GM21825 (cell line): Measurements from ENCODE around the gene GHRL.

ENCODE experiments used
- ATAC-seq: cut with Tn5 transposase; IDR thresholded peaks from one replicate; pipeline ENCODE4 v1.9.1; 2021; ENCODE audit warnings: mild to moderate bottlenecking, moderate library complexity; ENCODE audit not compliant: unreplicated experiment

Gene GHRL

DNA sequence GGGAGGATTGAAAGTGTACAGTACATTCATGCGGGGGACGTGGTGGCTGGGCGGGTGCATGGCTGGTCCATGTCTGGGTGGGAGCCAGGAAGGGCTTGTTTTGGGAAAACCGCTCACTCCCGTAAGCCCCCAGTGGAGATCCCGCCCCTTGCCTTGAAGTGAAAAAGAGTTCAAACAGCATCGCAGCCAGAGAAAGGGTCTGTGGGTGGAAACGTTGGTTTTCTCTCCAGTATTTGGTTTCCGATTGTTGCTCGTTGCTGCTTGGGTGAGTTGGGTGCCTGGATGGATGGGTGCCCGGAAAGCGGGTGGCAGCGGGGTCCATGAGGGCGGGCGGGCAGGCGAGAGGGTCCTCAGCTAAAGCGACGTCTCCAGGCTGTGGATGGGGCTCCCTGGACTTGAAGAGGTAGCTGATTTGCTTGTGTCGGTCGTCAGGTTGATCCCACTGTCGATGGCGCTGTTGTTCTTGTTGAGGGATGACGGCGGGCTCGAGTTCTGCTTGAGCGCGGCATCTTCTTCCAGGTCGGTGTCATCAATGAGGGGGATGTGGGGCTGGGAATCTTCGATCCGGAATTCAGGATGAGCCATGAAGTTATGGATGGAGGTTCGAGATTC lies 35.8 kb upstream of the GHRL start:
- ATAC-seq = no peak

DNA sequence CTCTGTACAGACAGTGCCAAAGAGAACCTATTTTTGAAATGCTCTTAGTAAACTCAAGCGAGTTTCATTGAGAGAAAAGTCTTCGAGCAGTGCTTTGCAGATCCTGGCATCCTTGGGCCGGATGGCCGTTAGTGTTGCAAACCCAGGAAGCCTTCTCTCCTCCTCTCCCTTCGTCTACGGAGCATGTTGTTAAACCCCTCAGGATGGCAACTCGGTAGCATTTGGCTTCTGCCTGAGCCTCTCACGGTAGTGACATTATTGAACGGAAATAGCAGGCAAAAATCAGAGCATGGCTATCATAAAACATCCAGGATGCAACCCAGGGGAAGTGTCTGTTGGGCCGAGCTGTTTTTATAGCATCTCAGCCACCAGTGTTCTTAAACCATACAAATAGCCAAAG lies 34.8 kb upstream of the GHRL start:
- no peak for ATAC-seq

DNA sequence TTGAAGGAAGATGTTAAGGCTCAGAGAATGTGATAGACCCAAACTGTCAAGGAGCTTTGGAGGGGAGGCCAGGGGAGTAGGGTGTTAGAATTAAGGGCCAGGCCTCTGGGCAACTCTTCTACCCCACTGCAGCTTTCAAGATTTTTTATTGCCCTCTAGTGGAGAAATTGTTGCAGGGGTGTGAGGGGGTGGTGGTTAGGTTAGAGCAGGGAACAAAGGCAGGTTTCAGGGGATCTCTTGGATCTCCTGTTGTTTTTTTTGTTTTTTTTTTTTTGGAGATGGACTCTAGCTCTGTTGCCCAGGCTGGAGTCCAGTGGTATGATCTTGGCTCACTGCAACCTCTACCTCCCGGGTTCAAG lies 29.6 kb upstream of the GHRL start:
- no peak for ATAC-seq

DNA sequence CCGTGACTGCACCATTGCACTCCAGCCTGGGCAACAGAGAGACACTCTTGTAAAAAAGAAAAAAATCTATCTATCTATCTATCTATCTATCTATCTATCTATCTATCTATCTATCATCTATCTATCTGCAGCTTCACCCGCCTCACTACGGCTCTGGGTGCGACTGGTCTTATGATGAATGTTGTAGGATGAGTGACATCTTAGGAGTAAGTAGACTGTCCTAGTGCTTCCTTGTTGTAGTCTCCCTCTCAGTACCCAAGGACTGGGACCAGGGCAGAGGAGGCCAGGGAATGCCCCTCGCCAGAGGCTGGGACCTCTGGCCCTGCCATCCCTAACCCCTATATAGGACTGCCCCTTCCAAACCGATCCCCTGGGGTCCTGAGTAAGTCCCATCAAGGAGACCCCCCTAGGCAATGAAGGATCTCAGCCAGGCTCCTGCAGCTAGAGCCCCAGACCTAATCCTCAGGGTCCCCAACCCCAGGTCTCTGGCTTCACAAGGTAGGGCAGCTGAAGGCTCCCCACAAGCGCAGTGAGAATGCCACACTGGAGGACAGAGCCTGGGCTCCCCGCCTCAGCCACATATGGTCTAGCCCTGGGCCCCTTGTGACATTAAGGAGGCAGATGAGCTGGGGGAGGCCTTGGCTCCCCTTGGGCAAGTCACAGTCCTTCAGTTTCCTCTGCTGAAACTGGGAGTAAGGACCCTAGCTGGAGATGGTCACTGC lies 29.0 kb upstream of the GHRL start:
- no peak for ATAC-seq

DNA sequence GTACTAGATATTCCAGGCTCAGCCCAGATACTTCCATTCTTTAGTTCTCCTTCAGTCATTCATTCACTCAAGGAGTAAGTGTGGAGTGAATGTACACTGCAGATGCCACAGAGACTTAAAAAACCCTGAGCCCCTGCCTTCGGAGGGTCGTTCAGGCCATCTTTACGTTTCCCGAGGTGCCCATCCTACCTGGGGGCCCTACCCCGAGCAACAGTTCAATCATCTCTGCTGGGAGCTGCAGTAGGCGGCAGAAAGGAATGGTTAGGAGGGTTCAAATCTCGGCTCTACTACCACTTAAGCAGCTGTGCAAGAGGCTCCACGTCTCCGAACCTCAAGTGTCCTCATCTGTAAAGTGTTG lies 27.6 kb upstream of the GHRL start:
- ATAC-seq = no peak

DNA sequence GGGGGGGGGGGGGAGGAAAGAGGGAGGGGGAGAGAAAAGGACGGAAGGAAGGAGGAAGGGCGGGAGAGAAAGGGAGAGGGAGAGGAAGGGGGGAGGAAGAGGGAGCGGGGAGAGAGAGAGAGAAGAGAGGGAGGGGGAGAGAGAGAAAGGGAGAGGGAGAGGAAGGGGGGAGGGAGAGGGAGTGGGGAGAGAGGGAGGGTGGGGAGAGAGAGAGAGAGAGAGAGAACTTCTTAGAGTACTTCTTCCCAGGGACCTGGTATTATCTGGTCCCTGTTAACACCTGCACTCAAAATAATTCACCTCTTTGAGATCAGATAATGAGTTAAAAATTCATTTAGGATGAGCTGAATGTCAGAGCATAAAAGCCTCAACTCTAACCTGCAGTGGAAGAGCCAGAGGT lies 27.1 kb upstream of the GHRL start:
- no peak for ATAC-seq

DNA sequence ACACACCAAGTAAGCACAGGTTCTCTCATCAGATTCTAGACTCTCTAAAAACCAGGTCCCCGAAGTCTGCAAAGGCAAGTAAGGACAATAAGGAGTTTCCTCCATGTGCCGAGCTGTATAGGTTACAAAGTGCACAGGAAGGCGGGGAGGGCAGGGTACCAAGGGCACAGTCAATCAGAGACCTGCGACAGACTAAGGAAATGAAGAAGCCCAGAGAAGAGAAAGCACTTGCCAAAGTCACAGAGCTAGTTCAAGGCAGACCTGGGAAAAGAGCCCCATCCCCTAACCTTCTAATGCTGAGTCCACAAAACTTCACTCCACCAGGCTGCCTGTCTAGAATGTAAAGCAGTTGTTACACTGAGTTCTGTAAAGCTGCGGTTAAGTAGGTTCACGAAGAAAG lies 26.5 kb upstream of the GHRL start:
- ATAC-seq = no peak

DNA sequence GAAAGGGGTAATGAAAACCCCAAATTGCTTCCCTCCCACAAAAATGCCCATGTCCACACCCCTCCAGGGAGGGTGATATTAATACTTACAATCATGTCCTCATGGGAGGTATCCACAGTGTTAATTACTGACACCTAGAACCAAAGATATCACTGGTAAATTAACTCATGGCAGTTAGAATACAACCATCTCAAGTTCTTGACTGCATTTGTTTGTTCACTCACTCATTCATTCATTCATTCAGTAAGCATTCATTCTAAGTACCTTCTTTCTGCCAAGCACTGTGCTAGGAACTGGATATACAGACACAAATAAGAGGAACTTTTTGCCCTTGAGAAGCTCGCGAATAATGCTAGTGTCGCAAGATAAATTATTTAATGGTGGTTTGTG lies 25.2 kb upstream of the GHRL start:
- no peak for ATAC-seq

DNA sequence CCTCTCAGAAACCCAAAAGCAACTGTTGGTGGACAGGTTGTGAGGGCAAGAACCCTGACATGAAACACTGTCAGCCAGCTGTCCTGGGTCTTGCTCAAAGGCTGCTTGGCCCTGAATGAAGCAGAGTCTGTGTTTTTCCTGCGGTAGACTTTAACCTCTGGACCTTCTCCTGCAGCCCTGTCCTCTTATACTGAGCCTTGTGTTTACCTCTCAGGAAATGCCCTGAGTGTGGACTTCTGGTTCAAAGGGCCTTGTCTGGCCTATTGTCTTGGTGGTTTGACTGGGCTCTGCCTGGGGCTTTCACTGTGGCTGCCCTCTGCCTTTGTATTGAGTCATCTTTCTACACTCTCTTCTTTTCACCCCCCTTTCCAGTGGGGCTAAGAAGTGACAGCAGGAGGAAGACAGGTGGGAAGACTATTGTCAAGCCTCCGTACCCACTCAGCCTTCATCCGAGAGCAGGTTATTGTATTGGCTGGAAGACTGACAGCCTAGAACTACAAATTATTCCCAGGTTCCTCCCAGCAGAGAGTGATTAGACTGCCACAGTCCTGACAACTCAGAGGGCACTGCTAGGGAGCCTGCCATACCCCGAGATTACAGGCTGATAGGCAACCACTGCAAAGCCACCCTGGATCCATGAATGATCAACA lies 24.7 kb upstream of the GHRL start:
- ATAC-seq = no peak

DNA sequence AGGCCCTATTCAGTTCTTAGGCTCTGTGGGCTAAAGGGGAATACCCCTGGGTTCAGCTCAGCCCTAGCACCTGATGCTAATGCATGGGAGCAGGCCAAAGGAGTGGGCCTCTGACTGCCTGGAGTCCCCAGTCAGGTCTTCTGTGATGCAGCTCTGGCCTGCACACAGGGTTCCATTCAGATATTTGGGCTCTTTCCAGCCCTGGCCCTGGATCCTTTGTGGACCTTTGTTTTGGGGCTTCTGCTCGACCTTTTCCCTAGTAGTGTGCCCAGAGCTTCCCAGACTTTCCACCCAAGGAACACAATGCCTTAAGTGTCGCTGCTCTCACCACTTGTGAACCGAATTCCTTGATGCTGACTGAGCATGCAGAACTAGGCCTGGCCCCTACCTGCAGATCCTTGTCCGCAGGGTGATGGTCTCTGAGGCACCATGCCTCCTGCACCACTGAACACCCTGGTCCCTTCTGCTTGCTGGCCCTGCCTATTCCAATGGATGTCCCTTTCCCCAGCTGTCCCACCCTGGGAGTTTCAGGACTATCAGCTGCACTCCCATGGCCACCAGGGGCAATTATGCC lies 23.1 kb upstream of the GHRL start:
- no peak for ATAC-seq

DNA sequence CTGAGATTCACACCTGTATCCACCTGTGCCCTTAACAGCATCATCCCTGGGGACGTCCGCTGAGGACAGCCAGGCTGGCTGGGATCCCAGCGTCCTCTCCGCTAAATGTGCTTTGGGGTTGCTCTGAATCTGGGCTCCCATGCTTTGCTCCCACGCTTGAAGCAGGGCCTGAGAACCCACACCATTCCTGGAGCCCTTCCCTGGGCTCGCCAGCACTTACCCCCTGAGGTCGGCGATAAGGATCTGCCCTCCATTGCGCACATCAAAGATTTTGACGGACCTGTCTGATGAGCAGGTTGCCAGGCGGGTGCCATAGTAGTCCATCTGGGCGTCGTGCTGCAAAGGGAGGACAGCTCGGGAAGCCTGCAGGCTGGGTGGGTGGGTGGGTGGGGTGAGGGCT lies 22.4 kb upstream of the GHRL start:
- ATAC-seq = no peak

DNA sequence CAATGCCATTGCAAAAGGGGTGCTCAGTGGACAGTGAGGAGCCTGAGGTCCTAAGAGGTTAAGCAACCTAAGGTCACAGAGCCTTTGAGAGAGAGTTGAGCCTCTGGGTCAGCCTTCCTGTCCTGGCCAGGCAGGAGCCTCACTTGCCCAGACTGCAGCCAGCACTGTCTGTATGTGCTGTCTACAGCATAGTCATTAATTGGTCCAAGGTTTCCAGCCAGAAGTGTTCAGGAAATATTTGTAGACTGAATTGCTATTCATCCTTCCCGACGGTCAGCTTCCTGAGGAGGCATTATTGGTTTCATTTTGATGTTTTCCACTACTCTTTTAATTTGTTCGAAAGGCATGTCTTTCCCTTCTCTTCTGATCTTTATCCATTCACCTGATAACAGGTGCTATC lies 20.1 kb upstream of the GHRL start:
- no peak for ATAC-seq

DNA sequence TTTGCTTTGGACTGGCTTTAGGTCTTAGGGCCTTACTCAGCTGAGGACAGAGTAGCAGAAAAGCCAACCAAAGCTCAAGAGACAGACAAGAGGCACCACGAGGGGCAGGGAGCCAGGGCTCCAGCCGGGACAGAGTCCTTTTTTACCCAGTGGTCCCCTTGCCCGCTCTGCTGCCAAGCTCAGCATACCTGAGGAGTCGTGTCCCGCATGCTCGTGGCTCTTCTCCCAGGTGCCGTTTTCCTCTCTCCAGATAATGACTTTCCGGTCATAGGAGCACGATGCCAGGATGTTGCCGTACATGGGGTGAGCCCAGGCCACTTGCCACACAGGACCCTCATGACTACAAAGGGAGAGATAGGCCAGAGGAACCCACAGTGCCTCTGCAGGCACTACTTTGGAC lies 19.6 kb upstream of the GHRL start:
- ATAC-seq = no peak

DNA sequence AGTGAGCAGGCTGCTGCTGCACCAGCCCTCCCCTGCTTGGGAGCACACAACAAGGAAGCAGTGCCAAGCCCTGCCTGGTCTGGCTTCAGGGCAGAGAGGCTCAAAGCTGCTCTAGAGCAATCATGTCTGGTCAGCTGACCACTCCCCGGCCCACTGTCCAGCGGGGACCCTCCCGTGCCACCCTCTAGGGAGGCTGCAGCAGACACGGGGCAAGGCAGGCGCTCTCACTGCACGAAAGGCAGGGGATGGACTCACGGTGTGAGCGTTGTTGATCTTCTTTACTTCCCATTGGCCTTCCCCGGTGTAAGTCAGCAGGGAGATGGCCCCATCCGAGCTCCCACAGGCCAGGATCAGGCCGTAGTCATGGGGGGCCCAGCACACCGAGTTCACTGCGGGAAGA lies 19.0 kb upstream of the GHRL start:
- ATAC-seq = no peak

DNA sequence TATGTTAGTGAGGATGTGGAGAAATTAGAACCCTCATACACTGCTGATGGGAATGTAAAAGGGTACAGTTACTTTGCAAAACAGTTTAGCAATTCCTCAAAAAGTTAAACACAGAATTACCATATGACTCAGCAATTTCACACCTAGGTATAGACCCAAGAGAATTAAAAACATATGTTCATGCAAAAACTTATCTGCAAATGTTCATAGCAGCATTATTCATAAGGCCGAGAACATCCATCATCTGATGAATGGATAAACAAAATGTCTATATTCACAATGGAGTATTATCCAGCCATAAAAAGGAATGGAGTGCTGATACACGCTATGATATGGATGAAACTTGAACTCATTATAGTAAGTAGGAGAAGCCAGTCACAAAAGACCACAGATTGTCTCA lies 17.8 kb upstream of the GHRL start:
- ATAC-seq = no peak

DNA sequence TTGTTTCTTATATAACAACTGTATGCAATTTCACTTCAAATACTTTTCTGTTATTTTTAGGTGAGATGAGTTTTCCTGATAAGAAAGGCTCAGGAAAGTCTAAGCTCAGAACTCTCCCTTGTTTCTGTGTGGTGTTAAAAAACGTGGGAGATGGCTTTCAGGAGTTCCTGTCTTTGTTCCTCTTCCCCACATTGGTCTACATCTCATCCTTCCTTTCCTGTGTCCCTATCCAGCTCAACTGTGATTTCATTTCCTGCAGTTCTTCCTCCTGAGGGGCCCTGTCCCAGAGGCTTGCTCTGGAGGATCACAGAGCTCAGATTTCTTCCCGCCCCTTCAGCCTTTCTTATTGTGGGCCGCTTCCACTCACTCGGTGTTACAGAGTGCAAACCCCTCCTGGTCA lies 17.0 kb upstream of the GHRL start:
- ATAC-seq = no peak

DNA sequence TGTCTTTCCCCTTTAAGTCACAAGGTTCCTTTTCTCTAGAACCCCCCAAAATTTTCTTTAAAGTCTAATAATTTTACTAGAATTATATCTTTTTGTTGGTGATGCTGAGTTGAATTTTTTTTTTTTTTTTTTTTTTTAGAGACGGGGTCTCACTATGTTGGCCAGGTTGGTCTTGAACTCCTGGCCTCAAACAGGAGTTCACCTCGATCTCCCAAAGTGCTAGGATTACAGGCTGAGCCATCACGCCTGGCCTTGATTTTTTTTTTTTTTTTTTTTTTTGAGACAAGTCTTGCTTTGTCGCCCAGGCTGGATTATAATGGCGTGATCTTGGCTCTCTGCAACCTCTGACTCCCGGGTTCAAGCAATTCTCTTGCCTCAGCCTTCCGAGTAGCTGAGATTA lies 15.9 kb upstream of the GHRL start:
- ATAC-seq = no peak

DNA sequence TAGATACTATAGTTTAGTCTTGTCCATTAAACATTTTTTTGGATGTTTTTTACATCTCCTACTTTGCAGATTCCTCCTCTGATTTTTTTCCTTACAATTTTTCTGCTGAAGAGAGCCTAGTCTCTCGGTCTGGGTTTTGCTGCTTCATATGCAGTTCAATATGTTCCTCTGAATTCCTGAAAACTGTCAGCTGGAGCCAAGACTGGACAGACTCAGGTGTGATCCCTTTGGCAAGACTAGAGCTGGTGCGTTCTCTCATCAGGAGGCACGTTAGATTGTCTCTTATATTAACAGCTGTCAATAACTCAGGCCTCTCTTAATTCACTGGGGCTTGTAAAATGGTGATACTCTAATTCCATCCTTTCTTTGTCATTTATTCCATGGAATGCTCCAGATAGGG lies 13.4 kb upstream of the GHRL start:
- no peak for ATAC-seq

DNA sequence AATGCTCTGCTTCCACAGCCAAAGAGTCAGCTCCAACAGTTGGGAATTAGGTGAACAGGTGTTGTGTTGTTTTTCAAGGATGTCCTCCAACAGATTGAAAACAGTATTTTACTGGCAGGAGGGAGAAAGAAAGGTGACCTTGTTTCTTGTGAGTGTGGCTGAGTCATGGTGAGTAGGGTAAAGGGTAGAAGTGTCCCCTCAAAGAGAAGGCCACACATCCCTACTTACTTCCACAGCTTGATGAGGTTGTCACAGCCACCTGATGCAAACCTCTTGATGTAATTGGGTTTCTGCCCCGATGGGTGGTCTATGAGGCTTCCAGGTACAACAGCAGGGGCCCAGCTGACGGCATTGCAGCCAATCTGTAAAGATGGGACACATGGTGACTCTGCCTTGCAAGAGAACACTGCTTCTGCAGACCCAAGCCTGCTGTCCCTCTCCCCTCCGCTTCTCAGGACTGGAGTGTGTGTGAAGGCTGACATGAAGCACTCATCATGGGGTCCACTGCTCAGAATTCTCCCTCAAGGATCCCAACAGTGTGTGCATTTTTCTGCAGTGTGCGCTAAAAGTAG lies 12.7 kb upstream of the GHRL start:
- ATAC-seq = no peak

DNA sequence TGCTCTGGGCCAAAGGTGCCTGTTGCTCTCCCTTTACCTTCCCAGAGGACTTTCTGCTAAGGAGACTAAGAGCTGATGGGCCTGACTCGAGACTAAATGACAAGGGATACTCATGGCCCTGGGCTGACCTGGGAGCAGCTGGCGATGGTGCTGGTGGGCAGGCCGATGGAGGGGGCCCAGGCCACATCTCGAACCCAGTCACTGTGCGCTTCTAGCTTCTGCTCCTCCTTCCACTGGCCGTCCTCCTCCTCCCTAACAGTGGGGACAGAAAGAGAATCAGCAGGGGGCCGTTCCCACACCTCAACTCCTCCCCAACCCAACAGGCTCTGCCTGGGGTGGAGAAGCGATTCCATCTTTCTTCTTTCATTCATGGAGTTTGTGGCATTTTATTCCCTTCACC lies 12.2 kb upstream of the GHRL start:
- no peak for ATAC-seq

DNA sequence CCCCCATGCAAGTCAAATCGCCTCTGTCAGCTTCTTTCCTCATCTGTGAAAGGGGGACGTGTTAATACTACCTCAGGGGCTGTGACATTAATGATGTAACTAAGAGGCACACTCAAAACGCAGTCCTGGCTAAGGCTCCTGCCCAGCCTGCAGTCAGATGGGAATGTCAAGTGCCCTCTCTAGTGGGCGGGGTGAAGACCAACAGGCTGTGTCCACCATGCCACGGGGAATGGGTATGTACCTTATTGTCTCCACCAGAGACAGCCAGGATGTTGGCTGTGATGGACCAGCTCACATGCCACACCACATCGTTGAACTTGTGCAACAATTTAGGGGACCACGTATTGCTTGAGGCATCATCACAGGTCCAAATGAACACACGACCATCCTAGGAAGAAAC lies 11.0 kb upstream of the GHRL start:
- ATAC-seq = no peak

DNA sequence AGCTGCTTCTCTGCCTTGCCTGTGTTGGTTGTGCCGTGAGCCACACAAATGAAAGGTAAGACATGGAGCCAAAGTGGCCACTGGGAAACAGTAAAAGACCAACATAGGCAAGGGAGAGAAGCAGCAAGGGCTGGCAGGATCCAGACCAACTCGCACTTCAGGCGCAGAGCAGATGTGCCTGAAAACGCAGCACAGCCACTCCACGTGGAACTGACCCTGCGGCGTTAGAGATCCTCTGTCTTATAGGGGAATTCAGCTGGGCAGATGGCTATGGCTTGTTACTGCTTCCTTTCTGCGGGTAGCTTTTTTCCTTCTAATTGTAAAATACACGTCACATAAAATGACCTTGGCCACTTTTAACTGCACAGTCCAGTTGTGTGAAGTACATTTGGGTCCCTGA lies 10.4 kb upstream of the GHRL start:
- ATAC-seq = no peak
